ENCODE results near the gene UCK1.

UCK1 gene

DNA sequence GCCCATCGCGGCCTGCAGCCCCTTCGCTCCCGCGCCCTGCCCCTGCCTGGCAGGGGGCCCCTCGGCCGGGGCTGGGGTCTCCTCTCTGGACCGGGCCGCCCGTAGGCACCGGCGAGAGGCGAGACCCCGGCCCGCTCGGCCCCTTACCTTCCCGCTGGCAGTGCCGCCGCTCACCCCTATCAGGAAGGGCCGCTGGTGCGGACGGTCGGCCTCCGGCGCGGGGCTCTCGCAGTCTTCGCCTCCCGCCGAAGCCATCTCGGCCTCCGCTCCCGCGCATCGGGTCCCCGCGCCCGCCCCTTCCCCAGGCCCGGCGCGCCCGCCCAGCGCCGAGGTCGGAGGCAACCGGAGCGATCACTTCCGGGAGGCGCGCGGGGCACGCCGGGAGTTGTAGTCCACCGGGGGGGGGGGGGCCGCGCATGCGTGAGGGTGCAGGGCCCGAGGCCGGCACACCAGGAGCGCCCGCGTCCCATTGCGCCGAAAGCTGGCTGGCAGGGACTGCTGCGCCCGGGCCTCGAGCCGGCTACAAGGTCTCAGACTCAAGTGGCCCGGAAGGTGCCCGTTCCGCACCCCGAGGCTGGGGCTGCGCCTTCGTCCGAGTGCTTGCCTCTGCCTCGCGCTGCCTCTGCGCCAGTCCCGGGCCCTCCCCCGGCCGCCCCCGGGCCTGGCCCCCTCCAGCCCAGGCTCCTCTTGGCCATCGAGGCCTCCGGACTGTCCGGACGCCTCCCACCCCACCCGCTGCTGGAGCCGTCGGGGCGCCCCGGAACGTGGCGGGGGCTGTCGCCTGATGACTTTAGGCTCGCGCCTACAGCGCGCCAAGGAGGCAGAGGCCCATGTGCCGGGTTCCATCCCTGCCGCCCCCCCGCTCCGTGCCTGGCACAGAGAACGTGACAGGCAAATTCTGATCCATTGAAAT, at the start of gene UCK1:
UCK1 (minus strand) TSS at position 344 of the 913 bp plus-strand sequence; CDS start at position 255, 89 bp downstream.
- no peak for DNase-seq

DNA sequence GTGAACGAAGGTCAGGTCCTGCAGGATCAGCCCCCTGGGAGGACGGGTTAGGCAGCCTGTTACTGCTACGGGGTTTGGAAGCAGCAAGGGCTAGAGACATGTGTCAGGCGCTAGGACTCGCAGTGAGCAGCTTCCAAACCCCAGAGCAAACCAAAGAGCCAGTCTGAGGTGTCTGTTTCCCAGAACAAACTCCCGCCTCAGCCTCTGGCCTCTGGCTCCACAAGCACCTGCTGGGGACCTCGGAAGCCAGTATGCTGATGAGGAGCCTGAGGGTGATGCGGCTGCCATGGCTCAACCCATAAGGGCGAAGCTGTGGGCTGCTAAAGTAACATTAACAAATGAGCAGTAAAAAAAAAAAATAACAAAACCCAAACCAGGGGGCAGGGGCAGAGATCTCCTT, 49.3 kb upstream of the UCK1 start:
- DNase-seq = no peak

- no peak for DNase-seq
Observed at GRCh38 chr9:131579789-131580211, 48.7 kb upstream of the UCK1 start.

DNA sequence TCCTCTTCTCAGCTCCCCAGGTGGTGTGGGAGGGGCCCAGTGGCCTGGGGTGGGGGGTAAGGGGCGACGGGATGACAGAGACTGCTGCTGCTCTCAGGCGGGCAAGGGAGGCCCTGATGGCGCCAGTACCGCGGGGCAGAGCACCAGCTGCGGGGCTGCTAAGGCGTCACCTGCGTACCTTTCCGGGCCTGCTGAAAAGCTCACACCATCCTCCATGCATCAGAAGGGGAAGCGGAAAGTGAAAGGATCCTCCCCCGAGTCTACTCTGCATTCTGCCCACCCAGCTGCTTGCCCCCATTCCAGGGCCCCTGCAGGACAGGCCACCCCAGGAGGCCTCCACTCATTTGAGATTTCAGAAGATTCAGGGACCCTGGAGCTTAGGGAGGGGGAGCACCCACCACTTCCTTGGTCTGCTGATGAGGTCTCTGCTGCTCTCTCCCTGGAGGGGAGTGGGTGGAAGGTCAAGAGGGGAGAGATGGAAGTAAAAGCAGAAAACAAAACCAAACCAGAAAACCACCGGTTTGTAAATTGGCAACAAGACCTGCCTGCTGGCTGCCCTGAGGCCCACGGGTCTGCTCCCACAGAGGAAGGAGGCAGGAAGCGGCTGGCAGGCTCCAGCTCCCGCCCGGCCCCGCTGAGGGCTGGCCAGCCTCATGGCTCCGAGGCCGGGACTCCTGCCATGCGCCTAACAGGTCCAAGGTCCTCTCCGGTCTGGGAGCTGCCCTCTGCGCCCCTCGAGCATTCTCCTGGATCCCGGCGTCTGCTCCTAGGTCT, 47.9 kb upstream of the UCK1 start:
- no peak for DNase-seq

DNA sequence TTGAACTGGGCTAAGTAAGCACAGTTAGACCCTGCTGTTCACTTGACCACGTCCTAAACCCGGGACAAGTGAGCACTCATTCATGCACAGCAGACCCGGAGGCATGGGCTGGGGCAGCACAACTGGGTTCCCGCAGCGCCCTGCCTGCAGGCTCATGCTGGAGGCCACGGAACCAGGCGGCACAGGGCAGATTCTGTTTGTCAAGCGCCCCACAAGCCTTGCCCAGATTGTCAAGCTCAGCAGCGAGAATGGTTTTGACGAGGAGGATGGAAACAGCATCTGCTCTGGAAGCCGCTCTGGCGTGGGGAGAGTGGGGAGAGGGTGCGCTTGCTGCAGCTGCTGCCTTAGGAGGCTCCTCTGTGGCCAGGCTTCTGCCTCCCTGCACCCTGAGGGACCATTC, 47.0 kb upstream of the UCK1 start:
- no peak for DNase-seq

- no peak for DNase-seq
Observed at GRCh38 chr9:131577005-131578000, 46.2 kb upstream of the UCK1 start.

- no peak for DNase-seq
Observed at GRCh38 chr9:131575946-131576853, 45.1 kb upstream of the UCK1 start.

DNA sequence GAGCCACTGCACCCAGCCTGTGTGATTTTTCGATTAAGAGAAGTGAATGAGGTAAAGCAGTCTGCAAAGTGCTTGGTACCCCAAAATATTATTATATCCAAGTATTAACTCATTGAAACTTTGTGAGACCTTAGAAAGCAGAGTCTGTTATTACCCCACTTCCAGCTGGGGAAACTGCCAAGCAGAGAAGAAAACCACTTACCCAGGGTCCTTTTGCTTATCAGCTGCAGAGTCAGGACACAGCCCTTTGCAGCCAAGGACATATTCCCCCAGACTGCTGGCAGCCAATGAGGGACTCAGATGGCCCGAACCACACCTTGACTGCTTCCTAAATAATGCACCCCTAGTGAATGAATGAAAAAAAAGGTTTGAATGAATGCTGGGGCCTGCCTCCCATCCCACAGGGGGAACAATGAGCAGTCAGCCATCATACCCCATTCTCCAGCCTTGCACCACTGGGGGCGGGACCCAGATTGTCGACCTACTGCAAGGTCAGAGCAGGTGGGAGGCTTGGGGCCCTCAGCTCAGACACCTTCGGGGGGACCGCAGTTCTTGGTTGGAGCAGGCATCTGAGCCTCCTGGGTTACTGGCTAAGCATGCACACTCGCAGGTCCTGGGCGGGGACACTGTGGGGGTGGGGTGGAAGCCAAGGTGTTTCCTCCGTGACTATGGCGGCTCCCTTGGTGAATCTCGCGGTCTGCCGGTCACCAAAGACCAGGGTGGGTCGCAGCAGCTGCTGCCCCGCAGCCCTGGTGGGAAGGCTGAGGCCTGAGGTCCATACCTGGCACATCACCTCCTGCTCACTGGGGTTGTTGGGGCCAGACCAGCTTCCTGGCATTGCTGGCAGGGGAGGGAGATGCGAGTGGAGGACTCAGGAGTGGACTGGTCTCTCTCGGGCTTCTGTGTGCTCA, 43.9 kb upstream of the UCK1 start:
- no peak for DNase-seq

GRCh38 chr9:131567910-131568309, 36.8 kb upstream of the UCK1 start:
- DNase-seq = no peak

GRCh38 chr9:131566158-131566557, 35.1 kb upstream of the UCK1 start:
- no peak for DNase-seq

GRCh38 chr9:131565369-131565768, 34.3 kb upstream of the UCK1 start:
- DNase-seq = no peak

DNA sequence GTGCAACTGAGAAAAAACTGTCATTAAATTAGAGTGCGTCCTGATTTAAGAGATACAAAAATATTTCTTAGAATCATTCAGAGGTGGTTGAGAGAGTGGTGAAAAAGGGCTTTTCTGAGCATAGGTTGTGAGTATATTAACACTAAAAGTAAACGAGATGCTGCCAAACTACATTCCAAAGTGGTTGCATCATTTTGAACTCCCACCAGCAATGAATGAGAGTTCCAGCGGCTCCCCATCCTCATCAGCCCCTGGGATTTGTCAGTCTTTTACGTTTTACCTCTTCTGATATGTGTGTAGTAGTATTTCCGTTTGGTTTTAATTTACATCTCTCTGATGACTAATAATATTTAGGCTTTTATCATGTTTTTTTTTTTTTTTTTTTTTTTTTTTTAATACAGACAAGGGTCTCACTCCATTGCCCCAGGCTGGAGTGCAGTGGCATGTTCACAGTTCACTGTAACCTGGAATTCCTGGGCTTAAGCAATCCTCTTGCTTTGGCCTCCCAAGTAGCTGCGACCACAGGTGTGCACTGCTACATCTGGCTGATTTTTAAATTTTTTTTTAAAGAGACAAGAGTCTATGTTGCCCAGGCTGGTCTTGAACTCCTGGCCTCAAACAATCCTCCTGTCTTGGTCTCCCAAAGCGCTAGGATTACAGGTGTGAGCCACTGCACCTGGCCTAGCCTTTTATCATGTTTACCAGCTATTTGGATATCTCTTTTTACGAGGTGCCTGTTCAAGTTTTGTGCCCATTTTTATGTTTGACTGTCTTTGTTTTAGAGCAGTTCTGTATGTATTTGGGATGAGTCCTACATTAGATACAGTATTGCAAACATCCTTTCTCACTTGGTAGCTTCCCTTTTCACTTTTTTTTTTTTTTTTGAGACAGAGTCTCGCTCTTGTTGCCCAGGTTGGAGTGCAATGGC, 31.2 kb upstream of the UCK1 start:
- no peak for DNase-seq

GRCh38 chr9:131559421-131560000, 28.4 kb upstream of the UCK1 start:
- DNase-seq = no peak

DNA sequence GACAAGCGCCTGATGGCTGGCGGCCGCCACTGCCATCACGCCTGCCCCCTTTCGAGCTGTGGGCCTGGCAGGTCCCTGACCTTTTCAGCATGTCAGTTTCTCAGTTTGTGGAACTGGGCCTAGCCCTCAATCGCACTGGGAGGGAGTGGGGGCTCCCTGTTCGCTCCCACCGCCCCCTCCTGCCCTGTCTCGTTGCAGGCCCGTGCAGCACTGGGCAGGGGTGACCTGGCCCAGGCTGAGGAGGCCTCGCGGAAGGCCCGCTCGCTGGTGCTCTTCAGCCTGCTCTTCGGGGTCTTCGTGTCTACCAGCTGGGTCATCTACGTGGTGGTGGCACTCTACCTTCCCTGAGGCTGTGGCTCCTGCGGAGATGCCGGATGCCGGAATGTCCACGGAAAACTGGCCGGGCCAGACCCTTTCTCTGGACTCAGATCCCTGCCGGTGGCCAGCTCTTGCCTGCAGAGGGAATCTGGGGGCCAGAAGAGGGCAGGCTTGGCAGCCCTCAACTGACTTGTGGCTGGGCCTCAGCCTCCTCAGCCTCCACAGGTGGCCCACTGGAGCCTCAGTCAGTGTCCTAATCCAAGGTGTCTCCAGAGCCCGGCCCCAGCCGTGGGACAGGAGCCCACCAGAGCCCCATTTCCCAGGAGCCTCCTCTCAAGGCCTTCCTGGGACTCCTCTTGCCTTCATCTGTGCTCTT, 26.9 kb upstream of the UCK1 start:
- DNase-seq = no peak

- no peak for DNase-seq
Observed at GRCh38 chr9:131555841-131556673, 25.0 kb upstream of the UCK1 start.

DNA sequence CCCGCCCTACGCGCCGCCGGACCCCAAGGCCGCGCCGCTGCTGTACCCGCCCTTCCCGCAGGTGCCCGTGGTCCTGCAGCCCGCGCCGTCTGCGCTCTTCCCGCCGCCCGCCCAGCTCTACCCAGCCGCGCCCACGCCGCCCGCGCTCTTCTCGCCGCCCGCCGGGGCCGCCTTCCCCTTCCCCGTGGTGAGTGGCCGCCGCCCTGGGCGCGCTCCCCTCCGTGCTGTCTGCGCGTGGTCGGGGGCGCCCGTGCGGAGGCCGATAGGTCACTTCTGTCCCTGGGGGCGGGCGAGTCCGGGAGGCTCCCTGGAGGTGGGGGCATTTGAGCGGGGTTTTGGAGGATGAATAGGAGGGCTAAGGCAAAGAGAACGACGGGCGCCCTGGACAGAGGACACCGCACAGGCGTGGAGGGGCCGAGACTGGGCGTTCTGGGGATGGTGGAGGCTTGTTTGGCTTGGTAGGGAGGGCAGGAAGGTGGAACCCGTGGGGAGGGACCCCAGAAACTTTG, 23.8 kb upstream of the UCK1 start:
- no peak for DNase-seq

Measured in DMS 273 treated with DMSO at 0.1 percent for 48 hours (cell line).